Ecto neural progenitor cell (in vitro differentiated cells): Measurements from ENCODE around the gene MSRB3.
"Not testable (repeated sequence)": the region's sequence is repeated elsewhere in the genome, so short reads cannot be mapped to it uniquely, and the experiment has no call there.

Experiments
- DNase-seq: peaks from one replicate; pipeline ENCODE4 v3.0.0-alpha.2; 2018; ENCODE audit warnings: low spot score

The MSRB3 gene

GRCh38 chr12:65459545-65459944 lies 181.1 kb downstream of the MSRB3 start:
- no peak for DNase-seq

- no peak for DNase-seq
Observed at GRCh38 chr12:65460063-65460462, 181.6 kb downstream of the MSRB3 start.

- no peak for DNase-seq
Observed at GRCh38 chr12:65461017-65461416, 182.5 kb downstream of the MSRB3 start.

GRCh38 chr12:65462484-65462883 lies 184.0 kb downstream of the MSRB3 start:
- DNase-seq = no peak

- DNase-seq = no peak
Observed at GRCh38 chr12:65463082-65463481, 184.6 kb downstream of the MSRB3 start.

- no peak for DNase-seq
Observed at GRCh38 chr12:65463611-65464010, 185.1 kb downstream of the MSRB3 start.

GRCh38 chr12:65464930-65465329 lies 186.4 kb downstream of the MSRB3 start:
- no peak for DNase-seq

- DNase-seq = no peak
Observed at GRCh38 chr12:65465766-65466547, 187.5 kb downstream of the MSRB3 start.

GRCh38 chr12:65466911-65467310 lies 188.4 kb downstream of the MSRB3 start:
- no peak for DNase-seq

- DNase-seq = no peak
Observed at GRCh38 chr12:65470256-65470655, 191.8 kb downstream of the MSRB3 start.

GRCh38 chr12:65472079-65472478 lies 193.6 kb downstream of the MSRB3 start:
- no peak for DNase-seq

GRCh38 chr12:65474831-65475230 lies 196.3 kb downstream of the MSRB3 start:
- no peak for DNase-seq

GRCh38 chr12:65477721-65478120 lies 199.2 kb downstream of the MSRB3 start:
- DNase-seq = no peak

- DNase-seq = not testable (repeated sequence)
Observed at GRCh38 chr12:65483891-65484516, 205.5 kb downstream of the MSRB3 start.

- DNase-seq = no peak
Observed at GRCh38 chr12:65488197-65488596, 209.7 kb downstream of the MSRB3 start.

- no peak for DNase-seq
Observed at GRCh38 chr12:65490250-65490649, 211.8 kb downstream of the MSRB3 start.

GRCh38 chr12:65492998-65493912 lies 214.8 kb downstream of the MSRB3 start:
- DNase-seq = no peak

- no peak for DNase-seq
Observed at GRCh38 chr12:65493913-65494245, 215.4 kb downstream of the MSRB3 start.

GRCh38 chr12:65494537-65494936 lies 216.1 kb downstream of the MSRB3 start:
- no peak for DNase-seq

- no peak for DNase-seq
Observed at GRCh38 chr12:65495233-65495632, 216.8 kb downstream of the MSRB3 start.

- no peak for DNase-seq
Observed at GRCh38 chr12:65496617-65497016, 218.1 kb downstream of the MSRB3 start.

GRCh38 chr12:65497660-65498059 lies 219.2 kb downstream of the MSRB3 start:
- no peak for DNase-seq

- DNase-seq = peak; percentile 16
Observed at GRCh38 chr12:65499167-65499566, 220.7 kb downstream of the MSRB3 start.
